Measurements from ENCODE around the gene PTPRE.

Gene PTPRE

GRCh38 chr10:127997937-127998336 lies 91.0 kb downstream of the PTPRE start:
- H3K9ac ChIP-seq (ENCODE audit: low read depth, low read length) = no peak overlapping the region
- no peaks in the 10 kb centered on the region for H3K36me3 ChIP-seq (ENCODE audit: insufficient read depth, low read length)
- H3K27me3 ChIP-seq (ENCODE audit: insufficient read depth, low read length) = no peaks in the 10 kb centered on the region
- no peaks in the 10 kb centered on the region for H3K4me1 ChIP-seq (ENCODE audit: insufficient read depth, low read length)
- 96% methylated on average over 8 of the region's 8 CpGs for WGBS
- no peaks in the 10 kb centered on the region for H3K9me3 ChIP-seq (ENCODE audit: insufficient read depth, low read depth, low read length)
- H3K27ac ChIP-seq (ENCODE audit: low read depth, low read length) = no peak overlapping the region
- H3K4me3 ChIP-seq (ENCODE audit: low read length) = no peak overlapping the region

DNA sequence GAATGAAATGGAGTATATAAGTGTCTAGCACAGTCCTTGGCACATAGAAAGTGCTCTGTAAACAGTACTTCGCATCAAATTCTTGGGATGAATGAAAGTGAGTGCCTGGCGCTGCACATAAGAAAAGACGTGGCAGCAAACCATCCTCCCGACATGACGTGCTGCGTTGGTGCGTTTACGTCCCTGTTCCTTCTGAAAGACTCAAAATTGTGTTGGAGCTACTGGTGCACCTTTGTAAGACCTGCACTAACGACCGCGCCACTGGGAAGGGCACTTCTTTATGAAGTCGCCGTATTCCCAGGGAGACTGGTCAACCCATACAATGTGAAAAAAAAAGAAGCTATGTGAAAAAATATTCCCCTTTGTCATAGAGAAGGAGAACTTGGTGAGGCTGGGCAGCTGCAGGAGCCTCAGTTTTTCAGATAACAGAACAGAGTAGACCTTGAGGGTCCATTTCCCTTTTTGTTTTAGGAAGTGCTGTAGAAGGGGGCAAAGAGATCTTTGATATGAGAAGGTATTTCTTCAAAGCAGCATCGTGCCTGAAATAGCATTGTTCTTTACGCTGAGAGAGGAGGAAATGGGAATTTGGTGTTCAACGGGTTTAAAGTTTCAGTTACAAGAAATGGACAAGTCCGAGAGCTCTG lies 91.7 kb downstream of the PTPRE start:
- no peak overlapping the region for H3K4me3 ChIP-seq (ENCODE audit: low read length)
- no peak overlapping the region for H3K9ac ChIP-seq (ENCODE audit: low read depth, low read length)
- H3K27ac ChIP-seq (ENCODE audit: low read depth, low read length) = no peak overlapping the region
- H3K9me3 ChIP-seq (ENCODE audit: insufficient read depth, low read depth, low read length) = no peaks in the 10 kb centered on the region
- WGBS = 94% methylated on average over 17 of the region's 17 CpGs
- no peaks in the 10 kb centered on the region for H3K27me3 ChIP-seq (ENCODE audit: insufficient read depth, low read length)
- H3K4me1 ChIP-seq (ENCODE audit: insufficient read depth, low read length) = no peaks in the 10 kb centered on the region
- no peaks in the 10 kb centered on the region for H3K36me3 ChIP-seq (ENCODE audit: insufficient read depth, low read length)

DNA sequence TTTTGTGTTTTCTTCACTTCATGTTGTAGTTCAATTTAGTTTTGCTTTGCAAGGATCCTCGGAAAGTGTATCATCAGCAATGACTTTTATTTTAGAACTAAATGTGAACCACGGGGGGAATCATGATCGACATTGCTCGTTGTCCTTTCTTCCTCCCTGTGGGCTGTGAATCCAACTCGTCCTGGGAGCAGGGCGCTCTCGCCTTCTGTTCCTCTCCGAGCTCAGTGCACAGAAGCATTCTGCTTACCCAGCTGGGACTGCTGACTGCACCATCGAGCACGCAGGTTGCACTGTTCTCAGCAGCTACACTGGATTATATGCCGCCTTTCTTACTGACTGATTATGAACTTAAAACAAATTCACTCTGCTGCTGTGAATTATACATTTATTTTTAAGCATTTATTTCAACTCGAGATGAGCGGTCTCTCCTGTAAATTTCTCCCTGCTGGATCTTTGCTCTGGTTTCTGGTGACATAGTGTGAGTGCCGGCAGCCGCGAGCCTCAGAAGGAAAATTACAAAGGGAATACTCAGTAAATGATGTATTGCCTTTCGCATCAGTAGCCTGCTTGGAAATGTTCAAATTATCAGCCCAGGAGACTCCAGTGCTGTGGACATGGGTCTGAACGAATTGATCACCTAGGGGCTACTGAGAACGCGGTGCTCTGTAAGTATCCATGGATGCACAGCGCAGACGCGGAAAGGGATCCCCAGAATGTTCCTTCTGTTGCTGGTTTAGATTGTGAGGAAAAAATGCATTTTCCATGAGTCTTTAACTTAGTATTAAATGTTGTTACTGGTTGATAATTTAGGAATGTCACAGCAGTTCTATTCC lies 92.6 kb downstream of the PTPRE start:
- Histone ChIP-seq H3K36me3 (ENCODE audit: insufficient read depth, low read length) (no peaks in the 10 kb centered on the region), H3K9ac (ENCODE audit: low read depth, low read length) (no peak overlapping the region), H3K9me3 (ENCODE audit: insufficient read depth, low read depth, low read length) (no peaks in the 10 kb centered on the region), H3K27ac (ENCODE audit: low read depth, low read length) (no peak overlapping the region), H3K27me3 (ENCODE audit: insufficient read depth, low read length) (no peaks in the 10 kb centered on the region), H3K4me3 (ENCODE audit: low read length) (no peak overlapping the region), H3K4me1 (ENCODE audit: insufficient read depth, low read length) (no peaks in the 10 kb centered on the region)
- 93% methylated on average over 23 of the region's 23 CpGs for WGBS

- no peaks in the 10 kb centered on the region for H3K36me3 ChIP-seq (ENCODE audit: insufficient read depth, low read length)
- 93% methylated on average over 4 of the region's 5 CpGs for WGBS
- no peak overlapping the region for H3K4me3 ChIP-seq (ENCODE audit: low read length)
- no peak overlapping the region for H3K9ac ChIP-seq (ENCODE audit: low read depth, low read length)
- H3K9me3 ChIP-seq (ENCODE audit: insufficient read depth, low read depth, low read length) = no peaks in the 10 kb centered on the region
- H3K4me1 ChIP-seq (ENCODE audit: insufficient read depth, low read length) = no peaks in the 10 kb centered on the region
- H3K27me3 ChIP-seq (ENCODE audit: insufficient read depth, low read length) = no peaks in the 10 kb centered on the region
- no peak overlapping the region for H3K27ac ChIP-seq (ENCODE audit: low read depth, low read length)
Measured at GRCh38 chr10:128000471-128001362, 93.8 kb downstream of the PTPRE start.

GRCh38 chr10:128001363-128001745 lies 94.5 kb downstream of the PTPRE start:
- 93% methylated on average over 10 of the region's 10 CpGs for WGBS
- no peak overlapping the region for H3K4me3 ChIP-seq (ENCODE audit: low read length)
- no peak overlapping the region for H3K9ac ChIP-seq (ENCODE audit: low read depth, low read length)
- no peaks in the 10 kb centered on the region for H3K27me3 ChIP-seq (ENCODE audit: insufficient read depth, low read length)
- H3K36me3 ChIP-seq (ENCODE audit: insufficient read depth, low read length) = no peaks in the 10 kb centered on the region
- no peak overlapping the region for H3K27ac ChIP-seq (ENCODE audit: low read depth, low read length)
- no peaks in the 10 kb centered on the region for H3K4me1 ChIP-seq (ENCODE audit: insufficient read depth, low read length)
- H3K9me3 ChIP-seq (ENCODE audit: insufficient read depth, low read depth, low read length) = no peaks in the 10 kb centered on the region

DNA sequence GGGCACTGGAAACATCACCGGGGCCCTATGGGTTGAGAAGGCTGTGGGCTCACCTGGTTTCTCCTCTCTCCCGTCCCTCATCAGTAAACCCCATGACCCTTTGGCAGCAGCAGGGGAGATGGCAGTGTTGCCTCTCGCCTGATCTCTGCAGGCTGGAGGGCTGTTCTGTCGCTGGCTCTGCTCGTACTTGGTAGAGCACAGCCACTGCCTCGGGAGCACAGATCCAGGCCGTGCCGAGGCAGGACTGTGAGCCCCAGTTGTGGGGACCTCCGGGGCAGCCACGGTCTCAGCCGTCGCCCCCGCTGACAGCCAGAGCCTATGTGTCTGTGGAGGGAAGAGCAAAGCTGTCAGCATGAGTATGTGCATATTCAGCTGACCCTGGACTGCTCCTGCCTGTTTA lies 94.9 kb downstream of the PTPRE start:
- Histone ChIP-seq H3K4me3 (ENCODE audit: low read length) (no peak overlapping the region), H3K36me3 (ENCODE audit: insufficient read depth, low read length) (no peaks in the 10 kb centered on the region), H3K27me3 (ENCODE audit: insufficient read depth, low read length) (no peaks in the 10 kb centered on the region), H3K27ac (ENCODE audit: low read depth, low read length) (no peak overlapping the region), H3K9ac (ENCODE audit: low read depth, low read length) (no peak overlapping the region), H3K4me1 (ENCODE audit: insufficient read depth, low read length) (no peaks in the 10 kb centered on the region), H3K9me3 (ENCODE audit: insufficient read depth, low read depth, low read length) (no peaks in the 10 kb centered on the region)
- WGBS = 84% methylated on average over 13 of the region's 13 CpGs

- H3K4me3 ChIP-seq (ENCODE audit: low read length) = no peak overlapping the region
- no peak overlapping the region for H3K27ac ChIP-seq (ENCODE audit: low read depth, low read length)
- H3K27me3 ChIP-seq (ENCODE audit: insufficient read depth, low read length) = no peaks in the 10 kb centered on the region
- 92% methylated on average over 7 of the region's 7 CpGs for WGBS
- no peaks in the 10 kb centered on the region for H3K36me3 ChIP-seq (ENCODE audit: insufficient read depth, low read length)
- no peaks in the 10 kb centered on the region for H3K4me1 ChIP-seq (ENCODE audit: insufficient read depth, low read length)
- H3K9me3 ChIP-seq (ENCODE audit: insufficient read depth, low read depth, low read length) = no peaks in the 10 kb centered on the region
- no peak overlapping the region for H3K9ac ChIP-seq (ENCODE audit: low read depth, low read length)
Measured at GRCh38 chr10:128003521-128003920, 96.6 kb downstream of the PTPRE start.

DNA sequence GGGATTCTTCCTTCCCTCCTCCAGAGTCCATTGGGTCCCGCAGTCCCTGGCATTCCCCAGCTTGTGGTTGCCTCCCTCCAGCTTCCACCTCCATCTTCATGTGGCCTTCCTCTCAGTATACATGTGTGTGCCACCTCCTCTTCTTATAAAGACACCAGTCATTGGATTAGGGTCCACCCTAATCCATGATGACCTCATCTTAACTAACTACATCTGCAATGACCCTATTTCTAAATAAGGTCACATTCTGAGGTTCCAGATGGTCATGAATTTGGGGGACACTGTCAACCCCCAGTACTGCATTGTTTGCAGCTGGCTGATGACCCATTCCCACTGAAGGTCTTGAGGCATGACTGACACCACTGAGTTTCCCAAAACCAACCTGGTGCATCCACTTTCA lies 99.0 kb downstream of the PTPRE start:
- H3K9ac ChIP-seq (ENCODE audit: low read depth, low read length) = no peak overlapping the region
- no peaks in the 10 kb centered on the region for H3K4me1 ChIP-seq (ENCODE audit: insufficient read depth, low read length)
- no peaks in the 10 kb centered on the region for H3K36me3 ChIP-seq (ENCODE audit: insufficient read depth, low read length)
- no peak overlapping the region for H3K4me3 ChIP-seq (ENCODE audit: low read length)
- no peaks in the 10 kb centered on the region for H3K9me3 ChIP-seq (ENCODE audit: insufficient read depth, low read depth, low read length)
- peaks cover 2% of the 10 kb centered on the region; the same call in 1 of the 2 replicates for H3K27me3 ChIP-seq (ENCODE audit: insufficient read depth, low read length)
- H3K27ac ChIP-seq (ENCODE audit: low read depth, low read length) = no peak overlapping the region
- WGBS = 91% methylated on average over 1 of the region's 1 CpG

GRCh38 chr10:128007056-128007455 lies 100.2 kb downstream of the PTPRE start:
- Histone ChIP-seq H3K9ac (ENCODE audit: low read depth, low read length) (no peak overlapping the region), H3K4me1 (ENCODE audit: insufficient read depth, low read length) (no peaks in the 10 kb centered on the region; the same call in 1 of the 2 replicates), H3K27ac (ENCODE audit: low read depth, low read length) (no peak overlapping the region), H3K27me3 (ENCODE audit: insufficient read depth, low read length) (peaks cover 3% of the 10 kb centered on the region; the same call in 1 of the 2 replicates), H3K36me3 (ENCODE audit: insufficient read depth, low read length) (no peaks in the 10 kb centered on the region), H3K9me3 (ENCODE audit: insufficient read depth, low read depth, low read length) (no peaks in the 10 kb centered on the region), H3K4me3 (ENCODE audit: low read length) (no peak overlapping the region)
- 100% methylated on average over 1 of the region's 1 CpG for WGBS

- H3K4me1 ChIP-seq (ENCODE audit: insufficient read depth, low read length) = no peaks in the 10 kb centered on the region; the same call in 1 of the 2 replicates
- no peak overlapping the region for H3K4me3 ChIP-seq (ENCODE audit: low read length)
- no peak overlapping the region for H3K9ac ChIP-seq (ENCODE audit: low read depth, low read length)
- H3K27ac ChIP-seq (ENCODE audit: low read depth, low read length) = no peak overlapping the region
- 73% methylated on average over 7 of the region's 7 CpGs for WGBS
- H3K27me3 ChIP-seq (ENCODE audit: insufficient read depth, low read length) = peaks cover 3% of the 10 kb centered on the region; the same call in 1 of the 2 replicates
- H3K9me3 ChIP-seq (ENCODE audit: insufficient read depth, low read depth, low read length) = no peaks in the 10 kb centered on the region
- no peaks in the 10 kb centered on the region for H3K36me3 ChIP-seq (ENCODE audit: insufficient read depth, low read length)
Measured at GRCh38 chr10:128007971-128008370, 101.1 kb downstream of the PTPRE start.
